ENCODE measurements around the gene GGA3.
"Not testable (repeated sequence)": the region's sequence is repeated elsewhere in the genome, so short reads cannot be mapped to it uniquely, and the experiment has no call there.

GGA3 gene

DNA sequence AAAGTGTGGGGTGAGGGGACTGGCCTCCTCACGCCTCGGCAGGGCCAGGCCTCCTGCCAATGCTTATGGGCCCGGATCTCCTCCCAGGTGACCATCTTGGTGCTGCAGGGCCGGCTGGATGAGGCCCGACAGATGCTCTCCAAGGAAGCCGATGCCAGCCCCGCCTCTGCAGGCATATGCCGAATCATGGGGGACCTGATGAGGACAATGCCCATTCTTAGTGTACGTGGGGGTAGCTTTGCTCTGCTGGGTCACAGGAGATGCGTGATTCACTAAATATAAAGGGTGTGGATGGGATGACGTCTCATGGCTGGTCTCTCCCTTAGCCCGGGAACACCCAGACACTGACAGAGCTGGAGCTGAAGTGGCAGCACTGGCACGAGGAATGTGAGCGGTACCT, 36.4 kb downstream of the GGA3 start:
- no peak for DNase-seq (ENCODE audit: extremely low read depth in 1 of 2, low read depth in 1 of 2)

DNA sequence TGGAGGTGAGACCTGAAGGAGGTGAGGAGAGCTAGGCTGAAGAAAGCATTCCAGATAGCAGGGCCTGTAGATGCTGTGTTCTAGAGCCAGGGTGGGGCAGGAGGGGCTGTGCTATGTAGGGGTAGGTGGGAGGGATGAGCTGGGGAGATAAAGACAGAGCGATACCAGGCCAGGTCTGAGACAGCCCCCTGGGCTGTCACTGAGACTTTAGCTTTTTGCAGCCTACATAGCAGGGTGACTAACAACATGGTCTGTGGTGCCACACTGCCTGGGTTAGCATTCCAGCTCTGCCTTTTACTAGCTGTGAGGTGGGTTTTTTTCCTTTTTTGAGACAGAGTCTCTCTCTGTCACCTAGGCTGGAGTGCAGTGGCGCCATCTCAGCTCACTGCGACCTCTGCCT, 41.6 kb downstream of the GGA3 start:
- no peak for DNase-seq (ENCODE audit: extremely low read depth in 1 of 2, low read depth in 1 of 2)

DNA sequence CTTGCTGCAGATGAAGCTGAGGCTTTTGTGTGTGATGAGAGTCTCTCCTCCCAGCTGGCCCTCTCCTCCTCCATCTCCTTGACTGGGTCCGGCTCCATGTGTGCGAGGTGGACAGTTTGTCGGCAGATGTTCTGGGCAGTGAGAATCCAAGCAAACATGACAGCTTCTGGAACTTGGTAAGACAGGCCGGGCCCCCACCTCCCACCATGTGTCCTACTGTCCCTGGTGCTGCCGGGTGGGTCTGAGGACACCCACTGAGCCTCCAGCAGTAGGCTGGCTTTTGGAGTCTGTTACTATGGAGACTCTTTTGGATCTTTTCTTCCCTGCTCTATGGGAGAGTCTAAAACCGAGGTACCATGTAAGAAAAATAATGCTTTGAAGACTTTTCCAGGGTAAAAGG, 43.3 kb downstream of the GGA3 start:
- DNase-seq (ENCODE audit: extremely low read depth in 1 of 2, low read depth in 1 of 2) = no peak

DNA sequence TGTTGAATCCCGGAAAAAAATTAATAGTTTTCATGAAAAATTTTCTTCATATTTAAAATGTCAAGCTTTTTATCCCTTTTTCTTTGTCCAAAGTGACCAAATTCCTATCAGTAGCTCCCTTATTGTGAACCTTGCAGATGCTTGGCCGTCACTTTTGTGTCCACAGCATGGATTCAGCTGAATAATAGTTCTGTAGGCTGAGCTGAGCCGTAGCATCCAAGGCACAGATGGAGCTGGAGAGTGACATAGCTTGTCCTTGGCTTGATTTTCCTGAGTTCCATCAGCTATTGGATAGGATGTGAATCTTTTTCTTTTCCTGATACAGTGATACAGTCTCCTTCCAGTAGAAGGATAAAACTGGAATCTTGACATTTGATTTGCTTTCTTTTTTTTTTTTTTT, 52.3 kb downstream of the GGA3 start:
- no peak for DNase-seq (ENCODE audit: extremely low read depth in 1 of 2, low read depth in 1 of 2)

DNA sequence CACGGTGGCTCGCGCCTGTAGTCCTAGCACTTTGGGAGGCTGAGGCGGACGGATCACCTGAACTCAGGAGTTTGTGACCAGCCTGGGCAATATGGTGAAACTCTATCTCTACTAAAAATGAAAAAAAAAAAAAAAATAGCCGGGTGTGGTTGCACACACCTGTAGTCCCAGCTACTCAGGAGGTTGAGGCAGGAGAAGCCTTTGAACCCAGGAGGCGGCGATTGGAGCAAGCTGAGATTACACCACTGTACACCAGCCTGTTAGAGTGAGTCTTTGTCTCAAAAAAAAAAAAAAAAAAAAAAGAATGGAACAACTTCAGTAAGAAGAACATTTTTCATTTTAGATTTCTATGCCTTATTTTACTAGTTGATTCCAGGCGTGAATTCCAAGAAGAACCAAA, 53.2 kb downstream of the GGA3 start:
- DNase-seq (ENCODE audit: extremely low read depth in 1 of 2, low read depth in 1 of 2) = no peak

DNA sequence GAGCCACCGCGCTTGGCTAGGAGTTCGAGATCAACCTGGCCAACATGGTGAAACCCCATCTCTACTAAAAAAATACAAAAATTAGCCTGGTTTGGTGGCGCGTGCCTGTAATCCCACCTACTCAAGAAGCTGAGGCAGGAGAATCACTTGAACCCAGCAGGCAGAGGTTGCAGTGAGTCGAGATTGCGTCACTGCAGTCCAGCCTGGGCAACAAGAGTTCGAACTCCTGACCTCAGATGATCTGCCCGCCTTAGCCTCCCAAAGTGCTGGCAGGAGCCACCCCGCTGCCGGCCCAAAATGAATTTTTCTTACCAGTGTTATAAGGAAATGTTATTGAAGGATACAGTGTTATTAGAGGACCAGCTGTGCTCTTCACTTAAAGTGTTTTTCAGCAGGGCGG, 53.6 kb downstream of the GGA3 start:
- no peak for DNase-seq (ENCODE audit: extremely low read depth in 1 of 2, low read depth in 1 of 2)

DNA sequence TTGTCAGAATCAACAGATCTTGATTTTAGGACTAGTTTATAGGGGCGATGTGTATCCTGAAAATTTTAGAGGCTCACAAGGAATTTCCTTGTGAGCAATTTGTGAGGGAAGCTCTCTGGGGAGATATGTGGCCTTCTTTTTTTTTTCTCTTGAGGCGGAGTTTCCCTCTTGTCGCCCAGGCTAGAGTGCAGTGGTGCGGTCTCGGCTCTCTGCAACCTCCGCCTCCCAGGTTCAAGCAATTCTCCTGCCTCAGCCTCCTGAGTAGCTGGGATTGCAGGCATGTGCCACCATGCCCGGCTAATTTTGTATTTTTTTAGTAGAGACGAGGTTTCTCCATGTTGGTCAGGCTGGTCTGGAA, 54.4 kb downstream of the GGA3 start:
- not testable (repeated sequence) for DNase-seq (ENCODE audit: extremely low read depth in 1 of 2, low read depth in 1 of 2)

DNA sequence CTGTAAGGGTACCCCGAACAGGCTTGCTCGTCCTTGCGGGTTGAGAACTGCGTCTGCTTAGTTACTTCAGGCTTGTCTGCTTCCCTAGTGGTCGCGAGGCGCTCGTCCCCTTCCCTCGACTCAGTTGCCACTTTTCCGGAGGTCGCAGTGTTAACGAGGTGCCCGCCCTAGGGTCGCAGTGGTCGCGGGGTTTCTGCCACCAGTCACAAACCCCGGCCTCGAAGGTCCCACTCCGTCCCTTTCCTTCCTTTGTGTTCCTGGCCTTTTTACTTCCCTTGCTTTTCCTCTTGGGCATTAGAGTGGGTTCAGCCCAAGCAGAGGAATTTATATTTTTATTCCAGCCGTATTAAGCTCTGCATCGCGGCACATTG, 55.6 kb downstream of the GGA3 start:
- no peak for DNase-seq (ENCODE audit: extremely low read depth in 1 of 2, low read depth in 1 of 2)

DNA sequence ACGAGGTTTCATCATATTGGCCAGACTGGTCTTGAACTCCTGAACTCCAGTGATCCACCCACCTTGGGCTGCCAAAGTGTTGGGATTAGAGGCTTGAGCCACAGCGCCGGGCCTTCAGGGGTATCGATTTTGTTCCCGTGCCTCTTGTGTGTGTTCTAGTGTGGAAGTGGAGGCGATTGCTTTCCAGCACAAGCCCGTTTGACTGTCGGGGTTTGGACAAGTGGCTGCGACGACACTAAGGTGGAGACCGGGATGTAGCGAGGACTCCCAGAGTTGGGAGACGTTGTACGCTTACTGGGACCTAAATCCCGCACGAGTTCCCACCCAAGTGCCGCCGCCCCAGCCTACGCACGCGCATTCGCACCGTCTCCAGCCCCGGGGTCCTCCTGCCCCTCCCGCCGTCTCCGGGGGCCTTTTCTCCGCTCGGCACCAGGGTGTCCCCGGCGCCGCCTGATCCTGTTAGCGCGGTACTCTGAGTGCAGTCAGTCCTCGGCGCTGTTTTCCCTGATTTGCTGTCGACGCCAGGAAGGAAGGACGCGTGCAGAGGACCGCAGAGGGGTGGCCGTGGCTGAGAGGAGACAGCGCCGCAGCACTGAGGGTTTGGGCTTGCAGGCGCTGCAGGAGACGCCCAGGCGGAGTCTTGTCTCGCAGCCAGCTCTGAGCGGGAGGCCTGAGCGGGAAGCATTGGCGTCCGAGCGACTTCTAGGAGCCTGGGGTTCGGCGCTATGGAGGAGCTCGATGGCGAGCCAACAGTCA, 56.2 kb downstream of the GGA3 start, which contains the start of gene NUP85:
NUP85 (plus strand) TSS at position 643 of the 756 bp plus-strand sequence; CDS start at position 726, 83 bp downstream.
- DNase-seq (ENCODE audit: extremely low read depth in 1 of 2, low read depth in 1 of 2) = peak; percentile 84 to 92

DNA sequence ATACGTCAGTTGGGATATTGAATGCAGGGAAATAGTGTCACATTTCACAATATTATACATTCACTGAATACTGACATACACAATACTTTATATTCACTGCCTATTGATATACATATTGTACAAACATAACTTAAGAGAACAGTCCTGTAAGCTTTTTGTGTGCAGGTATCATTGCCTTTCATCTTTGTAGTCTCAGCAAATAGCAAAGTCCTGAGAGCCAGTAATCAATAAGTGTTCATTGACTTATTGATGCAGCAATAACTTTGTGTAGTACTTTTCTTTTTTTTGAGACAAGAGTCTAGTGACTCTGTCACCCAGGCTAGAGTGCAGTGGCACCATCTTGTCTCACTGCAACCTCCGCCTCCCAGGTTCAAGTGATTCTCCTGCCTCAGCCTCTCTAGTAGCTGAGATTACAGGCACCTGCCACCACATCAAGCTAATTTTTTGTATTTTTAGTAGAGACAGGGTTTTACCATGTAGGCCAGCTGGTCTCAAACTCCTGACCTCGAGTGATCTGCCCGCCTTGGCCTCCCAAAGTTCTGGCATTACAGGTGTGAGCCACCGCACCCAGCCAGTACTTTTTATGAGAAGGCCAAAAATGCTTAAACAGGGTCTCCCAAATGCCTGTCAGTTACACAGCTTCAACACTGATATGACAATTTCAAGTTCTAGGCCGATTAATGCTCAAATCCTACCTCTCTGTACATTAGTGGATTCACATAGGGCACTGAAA, 61.4 kb downstream of the GGA3 start:
- DNase-seq (ENCODE audit: extremely low read depth in 1 of 2, low read depth in 1 of 2) = no peak

DNA sequence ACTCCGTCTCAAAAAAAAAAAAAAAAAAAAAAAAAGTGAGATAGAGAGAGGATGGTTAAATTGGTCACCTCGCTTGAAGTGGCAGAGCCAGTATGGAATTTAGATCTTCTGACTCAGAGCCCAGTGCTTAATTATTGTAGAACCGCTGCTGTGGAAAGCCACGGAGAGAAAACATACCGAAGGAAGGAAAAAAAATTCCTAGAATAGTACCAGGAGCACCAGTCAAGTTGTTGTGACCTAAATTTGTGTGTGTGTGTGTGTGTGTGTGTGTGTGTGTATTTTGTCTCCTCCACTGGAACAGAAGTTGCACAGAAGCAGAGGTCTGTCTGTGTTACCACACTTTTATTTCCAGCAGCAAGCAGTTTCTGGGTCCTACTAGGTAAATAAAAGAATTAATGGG, 66.5 kb downstream of the GGA3 start:
- no peak for DNase-seq (ENCODE audit: extremely low read depth in 1 of 2, low read depth in 1 of 2)

DNA sequence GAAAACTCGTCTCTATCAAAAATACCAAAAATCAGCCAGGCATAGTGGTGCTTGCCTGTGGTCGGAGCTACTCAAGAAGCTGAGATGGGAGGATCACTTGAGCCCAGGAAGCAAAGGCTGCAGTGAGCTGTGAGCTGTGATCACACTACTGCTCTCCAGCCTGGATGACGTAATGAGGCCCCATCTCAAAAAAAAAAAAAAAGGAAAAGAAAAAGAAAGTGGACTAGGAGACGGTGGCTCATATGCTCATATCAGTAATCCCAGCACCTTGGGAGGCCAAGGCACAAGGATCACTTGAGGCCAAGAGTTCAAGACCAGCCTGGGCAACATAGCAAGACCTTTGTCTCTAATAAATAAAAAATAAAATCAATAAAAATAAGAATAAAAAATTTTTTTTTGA, 69.8 kb downstream of the GGA3 start:
- DNase-seq (ENCODE audit: extremely low read depth in 1 of 2, low read depth in 1 of 2) = no peak

DNA sequence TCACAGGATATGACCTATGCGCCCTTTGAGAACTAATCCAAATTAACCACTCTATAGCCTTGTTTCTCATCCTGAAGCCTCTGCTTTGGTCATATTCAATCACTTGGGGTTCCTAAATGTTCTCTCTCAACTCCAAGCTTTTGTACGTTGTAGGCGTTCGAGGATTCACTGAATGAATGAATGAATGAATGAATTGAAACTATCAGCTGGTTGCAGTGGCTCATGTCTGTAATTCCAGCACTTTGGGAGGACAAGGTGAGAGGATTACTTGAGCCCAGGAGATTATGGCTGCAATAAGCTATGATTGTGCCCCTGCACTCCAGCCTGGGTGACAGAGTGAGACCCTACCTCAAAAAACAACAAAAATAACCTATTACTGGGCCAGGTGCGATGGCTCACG, 72.8 kb downstream of the GGA3 start:
- DNase-seq (ENCODE audit: extremely low read depth in 1 of 2, low read depth in 1 of 2) = no peak
